HG03442 (cell line): ENCODE measurements around the gene CLCF1.

Experiments used
- ATAC-seq: cut with Tn5 transposase; IDR thresholded peaks from one replicate; pipeline ENCODE4 v1.9.1; 2021; ENCODE audit warnings: mild to moderate bottlenecking, moderate library complexity; ENCODE audit not compliant: unreplicated experiment

The CLCF1 gene

GRCh38 chr11:67376063-67376820 is 2.8 kb upstream of the CLCF1 start:
- ATAC-seq, result no peak

- no peak for ATAC-seq
Observed at GRCh38 chr11:67375320-67376055, 2.1 kb upstream of the CLCF1 start.

- ATAC-seq, result no peak
Observed at GRCh38 chr11:67374571-67375281, 1.3 kb upstream of the CLCF1 start.

DNA sequence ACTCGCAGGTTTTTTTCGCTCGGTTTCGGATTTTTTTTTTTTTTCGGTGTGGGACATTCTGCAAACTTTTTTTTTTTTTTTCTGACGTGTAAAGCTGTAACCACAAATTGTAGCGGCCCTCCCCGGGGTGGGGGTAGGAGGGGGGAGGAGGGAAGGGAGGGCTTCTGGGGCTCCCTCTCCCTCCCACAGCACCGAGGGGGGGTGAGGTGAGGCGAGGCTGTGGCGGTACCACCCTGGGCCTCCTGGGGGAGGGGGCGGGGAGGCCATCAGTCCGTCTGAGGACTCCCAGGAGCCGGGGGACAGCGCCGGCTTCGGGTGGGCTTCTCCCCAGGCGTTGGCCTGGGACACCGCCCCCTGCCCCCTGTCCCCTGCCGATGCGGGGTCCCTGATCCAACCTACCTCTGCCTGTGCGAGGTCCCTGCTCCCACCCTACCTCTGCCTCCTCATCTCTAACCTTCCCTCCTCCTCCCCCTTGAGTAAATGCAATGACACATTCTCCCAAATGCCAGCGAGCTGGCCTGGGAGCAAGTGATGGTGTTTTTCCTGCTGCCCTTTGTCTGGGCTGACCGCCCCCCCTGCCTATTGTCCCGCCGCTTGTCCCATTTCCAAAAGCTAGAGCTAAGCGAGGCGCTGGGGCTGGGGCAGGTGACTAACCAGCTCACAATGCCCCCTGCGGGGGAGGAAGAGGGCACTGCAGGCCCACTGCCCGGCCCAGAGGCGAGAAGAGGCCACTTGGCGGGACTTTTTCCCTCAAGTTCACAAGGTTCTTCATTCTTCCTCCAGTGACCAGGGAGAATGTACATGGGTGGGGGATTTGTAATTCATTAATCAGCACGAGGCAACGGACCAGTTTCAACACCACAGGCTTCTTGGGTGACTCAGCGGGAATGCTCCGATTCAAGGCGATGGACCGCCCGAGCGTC is 511 bp upstream of the CLCF1 start:
- no peak for ATAC-seq

GRCh38 chr11:67372321-67372992 is 941 bp downstream of the CLCF1 start:
- no peak for ATAC-seq

DNA sequence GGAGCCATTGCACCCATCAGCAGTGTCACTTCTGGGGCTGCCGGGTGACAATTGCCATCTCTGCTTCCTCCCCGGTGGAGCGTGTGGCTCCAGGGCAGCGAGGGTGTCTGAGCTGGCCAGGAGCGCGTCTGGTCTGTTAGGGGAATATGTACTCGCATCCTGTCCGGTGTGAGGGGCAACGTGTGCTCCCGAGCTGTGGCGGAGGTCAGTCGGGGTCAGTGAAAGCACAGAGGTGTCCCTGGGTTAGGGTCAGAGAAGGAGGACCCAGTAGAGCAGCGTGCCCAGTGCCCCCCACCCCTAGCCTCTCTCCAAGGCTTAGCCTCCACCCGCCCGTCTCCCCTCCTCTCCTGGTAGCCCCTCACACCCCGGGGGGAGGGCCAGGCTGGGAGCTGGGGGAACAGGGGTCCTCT is 1.5 kb downstream of the CLCF1 start:
- no peak for ATAC-seq

DNA sequence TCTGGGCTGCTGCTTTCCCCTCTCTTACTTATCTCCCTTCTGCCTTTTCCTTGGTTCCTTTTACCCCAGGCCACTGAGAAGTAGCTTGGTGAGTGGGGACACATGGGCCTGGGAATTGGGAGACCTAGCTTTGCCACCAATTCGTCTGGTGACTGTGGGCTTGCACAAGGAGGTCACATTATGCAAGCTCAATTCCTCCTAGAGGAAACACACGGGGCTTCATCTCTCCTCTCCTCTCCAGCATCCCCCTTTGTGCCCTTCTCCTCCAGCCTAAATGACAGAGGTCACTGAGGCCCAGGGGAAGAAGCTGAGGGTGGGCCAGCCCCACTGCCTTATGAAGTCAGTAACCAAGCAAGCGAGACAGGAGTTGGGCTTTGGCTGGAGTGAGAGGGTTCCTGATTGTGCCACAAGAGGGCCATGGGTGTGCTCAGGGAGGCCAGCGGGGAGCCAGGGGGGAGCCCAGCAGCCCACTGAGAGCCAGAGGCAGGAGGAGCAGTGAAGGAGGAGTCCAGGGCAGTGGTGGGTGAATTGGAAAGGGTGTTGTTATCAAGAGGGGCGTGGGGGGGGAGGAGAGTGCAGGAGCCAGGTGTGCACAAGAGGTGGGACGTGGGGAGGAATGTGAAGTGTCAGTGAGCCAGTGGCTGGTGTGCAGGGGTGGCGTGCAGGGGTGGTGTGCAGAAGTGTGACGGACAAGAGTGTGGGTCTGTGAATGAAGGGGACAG is 2.0 kb downstream of the CLCF1 start:
- no peak for ATAC-seq

- no peak for ATAC-seq
Observed at GRCh38 chr11:67370351-67371076, 2.9 kb downstream of the CLCF1 start.

GRCh38 chr11:67369801-67370284 is 3.6 kb downstream of the CLCF1 start:
- ATAC-seq, result no peak

DNA sequence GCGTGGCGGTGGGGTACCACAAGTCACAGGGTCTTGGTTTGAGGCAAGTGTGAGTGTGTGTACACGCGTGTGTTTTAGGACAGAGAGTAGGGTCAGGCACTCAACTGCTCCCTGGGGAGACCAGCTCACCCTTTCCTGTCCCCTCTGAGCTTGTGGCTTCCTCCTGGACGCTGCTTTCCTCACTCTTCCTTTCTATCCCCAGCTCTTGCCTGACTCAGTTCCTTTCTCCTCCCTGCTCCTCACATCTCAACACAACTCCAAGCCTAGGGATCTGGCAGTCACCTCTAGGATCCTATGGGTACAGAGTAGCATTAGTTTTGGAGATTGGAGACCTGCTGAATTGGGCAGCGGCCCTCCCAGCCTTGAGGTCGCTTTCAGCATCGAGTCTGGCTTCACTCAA is 4.1 kb downstream of the CLCF1 start:
- no peak for ATAC-seq

- ATAC-seq, result no peak
Observed at GRCh38 chr11:67368621-67369020, 4.8 kb downstream of the CLCF1 start.

DNA sequence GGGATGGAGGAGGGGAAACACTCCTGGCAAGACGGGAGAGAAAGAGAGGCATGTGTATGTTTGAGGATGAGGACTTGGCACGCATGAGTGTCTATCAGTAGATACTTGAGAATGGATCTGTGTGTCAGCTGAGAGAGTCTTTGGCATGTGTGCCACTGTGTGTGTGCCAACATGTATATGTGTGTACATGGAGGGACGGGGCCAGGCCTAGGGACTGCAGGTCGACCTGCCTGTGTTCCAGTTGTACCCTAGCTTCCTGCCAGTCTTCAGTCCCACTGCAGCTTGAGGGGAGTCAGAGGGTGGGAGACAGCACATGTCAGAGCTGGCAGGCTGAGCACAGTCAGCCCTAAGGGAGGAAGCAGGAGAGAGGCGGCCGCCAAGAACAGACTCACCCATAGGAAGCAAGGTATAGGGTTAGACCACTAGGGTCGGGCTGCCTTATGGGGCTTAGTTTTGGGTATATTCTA is 5.6 kb downstream of the CLCF1 start:
- ATAC-seq, result no peak

GRCh38 chr11:67366961-67367760 is 6.2 kb downstream of the CLCF1 start:
- no peak for ATAC-seq

DNA sequence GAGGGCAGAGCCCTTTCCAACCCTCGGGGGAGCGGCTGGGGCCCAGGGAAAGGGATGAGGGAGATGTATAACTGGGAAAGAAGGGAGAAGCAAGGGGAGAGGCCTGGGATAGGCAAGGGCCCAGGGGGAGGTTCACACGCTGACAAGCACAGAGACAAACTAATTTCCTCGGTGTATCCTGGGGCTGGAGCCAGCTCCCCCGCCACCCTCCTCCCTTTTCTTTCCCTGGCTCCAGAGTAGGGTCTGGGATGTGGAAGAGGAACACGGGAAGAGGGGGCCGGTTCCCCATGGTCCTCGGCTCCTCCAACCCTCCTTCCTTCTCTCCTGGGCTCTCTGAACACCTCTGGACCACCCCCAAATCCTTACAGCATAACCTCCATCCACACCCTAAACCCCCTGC is 6.9 kb downstream of the CLCF1 start:
- no peak for ATAC-seq

DNA sequence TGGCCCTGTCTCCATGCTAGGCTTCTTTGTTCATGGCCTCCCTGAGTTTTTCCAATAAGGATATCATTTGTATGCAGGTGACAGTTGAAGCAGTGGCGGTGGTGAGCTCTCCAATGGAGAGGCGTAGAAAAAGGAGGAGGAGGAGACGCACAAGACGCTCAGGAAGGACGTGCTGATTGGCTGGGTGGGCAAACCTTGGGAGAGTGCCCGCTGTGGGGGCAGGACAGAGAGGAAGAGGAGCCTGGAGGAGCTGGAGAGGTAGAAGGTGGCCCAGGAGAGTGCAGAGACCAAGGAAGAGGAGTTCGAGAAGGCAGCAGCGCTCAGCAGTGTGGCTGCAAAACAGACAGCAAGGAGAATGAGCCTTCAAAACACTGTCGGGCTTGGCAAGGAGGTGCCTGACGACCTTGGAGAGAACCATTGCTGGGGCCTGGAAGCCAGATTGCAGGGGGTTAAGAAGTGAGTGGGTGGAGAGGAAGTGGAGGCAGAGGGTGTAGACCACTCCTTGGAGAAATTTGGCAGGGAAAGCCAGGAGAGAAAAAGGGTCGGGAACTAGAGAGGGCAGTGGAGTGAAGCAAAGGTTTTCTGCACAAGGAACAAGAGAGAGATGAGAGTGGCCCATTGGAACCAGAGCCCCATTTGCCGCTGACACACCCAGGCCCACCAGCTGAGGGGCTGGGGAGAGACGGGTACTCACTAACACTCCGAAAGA is 7.5 kb downstream of the CLCF1 start:
- no peak for ATAC-seq

DNA sequence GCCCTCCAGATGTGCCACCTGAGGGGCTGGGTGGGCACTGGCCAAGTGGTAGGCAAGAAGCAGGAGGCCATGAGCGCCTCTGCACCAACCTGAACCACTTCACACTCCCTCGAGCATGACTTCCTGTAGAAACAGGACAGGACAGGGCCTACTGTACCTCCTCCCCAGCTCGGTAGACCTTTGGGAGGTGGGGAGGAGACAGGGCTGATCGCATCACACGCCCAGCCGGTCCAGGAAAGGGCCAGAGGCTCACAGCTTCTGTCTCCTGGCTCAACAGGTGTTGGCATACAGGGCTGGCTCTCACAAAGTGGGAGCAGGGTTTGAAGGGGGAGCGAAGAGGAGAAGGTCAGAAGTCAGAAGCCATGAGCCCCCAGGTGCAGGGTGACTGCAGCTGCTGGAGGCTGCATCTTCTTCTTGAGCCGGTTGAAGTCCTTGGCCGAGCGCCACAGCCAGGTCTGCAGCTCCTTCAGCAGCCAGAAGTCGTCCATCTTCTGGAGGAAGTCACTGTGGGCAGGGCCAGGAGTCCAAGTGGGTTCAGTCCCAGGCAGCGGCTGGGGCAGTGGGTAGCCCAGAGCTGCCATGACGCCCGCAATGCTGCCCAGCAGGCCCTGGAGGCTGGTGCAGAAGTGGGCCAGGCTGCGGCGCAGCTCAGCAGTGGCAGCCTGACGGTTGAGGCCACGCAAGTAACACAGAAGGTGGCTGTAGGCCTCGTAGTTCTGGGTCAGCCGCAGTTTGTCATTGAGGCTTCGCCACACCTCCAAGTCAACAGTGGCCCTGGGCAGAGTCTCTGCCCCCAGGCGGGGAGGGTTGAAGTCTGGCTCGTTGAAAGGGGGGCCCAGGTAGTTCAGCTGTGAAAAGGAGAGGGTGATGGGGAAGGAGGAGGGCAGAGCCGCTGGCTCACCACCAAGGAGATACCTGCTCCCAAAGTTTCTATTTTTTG is 8.3 kb downstream of the CLCF1 start:
- no peak for ATAC-seq
